Activated CD4-positive, CD25-positive, alpha-beta regulatory T cell treated with anti-CD3 and anti-CD28 coated beads, Interleukin-2, amount 50 U/mL, for 72 hours (primary cell): ENCODE data around the gene CDK5RAP1.

Experiments
- DNase-seq: peaks from one replicate; pipeline ENCODE4 v3.0.0; 2021

Gene CDK5RAP1

GRCh38 chr20:33373735-33374605, 27.3 kb downstream of the CDK5RAP1 start:
- DNase-seq, result no peak

- DNase-seq, result no peak
Observed at GRCh38 chr20:33372993-33373441, 28.3 kb downstream of the CDK5RAP1 start.

- no peak for DNase-seq
Observed at GRCh38 chr20:33370291-33370690, 31.0 kb downstream of the CDK5RAP1 start.

- DNase-seq, result no peak
Observed at GRCh38 chr20:33362898-33363297, 38.4 kb downstream of the CDK5RAP1 start.

GRCh38 chr20:33359399-33360261, 41.7 kb downstream of the CDK5RAP1 start:
- DNase-seq, result no peak

GRCh38 chr20:33353013-33353402, 48.3 kb downstream of the CDK5RAP1 start:
- no peak for DNase-seq

- DNase-seq, result no peak
Observed at GRCh38 chr20:33352258-33353012, 48.9 kb downstream of the CDK5RAP1 start.

GRCh38 chr20:33351696-33352095, 49.6 kb downstream of the CDK5RAP1 start:
- no peak for DNase-seq

GRCh38 chr20:33349493-33349892, 51.8 kb downstream of the CDK5RAP1 start:
- DNase-seq, result no peak

GRCh38 chr20:33348136-33348937, 53.0 kb downstream of the CDK5RAP1 start:
- DNase-seq, result no peak

GRCh38 chr20:33345342-33345741, 56.0 kb downstream of the CDK5RAP1 start:
- no peak for DNase-seq

- no peak for DNase-seq
Observed at GRCh38 chr20:33343521-33343920, 57.8 kb downstream of the CDK5RAP1 start.

- DNase-seq, result no peak
Observed at GRCh38 chr20:33339515-33340058, 61.7 kb downstream of the CDK5RAP1 start.

- DNase-seq, result no peak
Observed at GRCh38 chr20:33338467-33339258, 62.7 kb downstream of the CDK5RAP1 start.

GRCh38 chr20:33337531-33338165, 63.7 kb downstream of the CDK5RAP1 start:
- no peak for DNase-seq

- no peak for DNase-seq
Observed at GRCh38 chr20:33337119-33337518, 64.2 kb downstream of the CDK5RAP1 start.

GRCh38 chr20:33336375-33336774, 64.9 kb downstream of the CDK5RAP1 start:
- DNase-seq, result no peak

- DNase-seq, result no peak
Observed at GRCh38 chr20:33334111-33334510, 67.2 kb downstream of the CDK5RAP1 start.

GRCh38 chr20:33333616-33334015, 67.7 kb downstream of the CDK5RAP1 start:
- no peak for DNase-seq

- DNase-seq, result no peak
Observed at GRCh38 chr20:33332905-33333456, 68.3 kb downstream of the CDK5RAP1 start.
